HG03571 (cell line): ENCODE results near the gene PHC1.

Experiments used
- ATAC-seq: cut with Tn5 transposase; IDR thresholded peaks from one replicate; pipeline ENCODE4 v1.9.1; 2021; ENCODE audit not compliant: unreplicated experiment

PHC1 gene

DNA sequence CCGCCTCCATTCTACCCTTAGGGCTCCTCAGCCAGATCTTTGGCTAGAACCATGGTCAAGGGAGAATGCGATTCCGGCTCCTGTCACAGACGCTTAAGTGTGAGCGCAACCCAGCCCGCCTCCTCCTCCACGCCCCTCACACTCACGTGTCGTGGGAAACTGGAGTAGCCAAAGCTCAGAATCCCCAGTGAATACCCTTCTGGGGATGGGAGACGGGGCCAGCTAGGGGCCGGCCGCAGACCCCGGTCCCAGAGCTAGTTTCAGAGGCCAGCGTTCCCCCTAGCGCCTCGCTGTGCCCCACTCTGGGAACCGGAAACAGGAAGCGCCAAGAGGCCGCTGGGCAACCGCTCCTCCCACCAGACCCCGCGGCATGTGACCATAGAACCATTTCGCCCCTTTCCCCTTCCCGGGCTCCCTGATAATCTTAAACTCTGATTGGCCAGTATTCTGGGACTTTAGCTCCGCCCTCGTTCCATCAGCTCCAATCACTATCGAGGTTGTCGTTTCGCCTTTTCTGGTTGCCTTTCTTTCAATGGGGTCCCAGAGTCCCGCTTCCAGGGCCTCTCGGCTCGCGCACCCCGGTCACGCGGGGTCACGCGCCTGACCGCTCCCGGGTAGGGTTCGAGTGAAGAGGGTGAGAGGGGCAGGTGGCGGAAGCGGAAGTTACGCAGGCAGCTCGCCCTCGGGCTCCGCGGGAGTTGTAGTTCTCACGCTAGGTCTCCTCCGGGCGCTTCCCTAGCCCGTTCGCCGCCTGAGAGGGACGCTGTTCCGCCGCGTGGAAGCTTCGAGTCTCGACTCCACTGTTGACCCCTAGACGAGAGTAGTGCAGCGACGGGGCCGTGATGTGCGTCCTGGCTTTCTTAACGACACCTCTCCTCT, 35.3 kb downstream of the PHC1 start, which contains the start of gene M6PR:
Gene M6PR, minus strand, starts transcription at position 304 of the 879 bp plus-strand sequence. CDS start 3,241 bp downstream, outside the sequence.
- peak; percentile 81 for ATAC-seq

- peak; percentile 11 for ATAC-seq
These were observed 35.9 kb downstream of the PHC1 start for GRCh38 chr12:8950221-8950527.

DNA sequence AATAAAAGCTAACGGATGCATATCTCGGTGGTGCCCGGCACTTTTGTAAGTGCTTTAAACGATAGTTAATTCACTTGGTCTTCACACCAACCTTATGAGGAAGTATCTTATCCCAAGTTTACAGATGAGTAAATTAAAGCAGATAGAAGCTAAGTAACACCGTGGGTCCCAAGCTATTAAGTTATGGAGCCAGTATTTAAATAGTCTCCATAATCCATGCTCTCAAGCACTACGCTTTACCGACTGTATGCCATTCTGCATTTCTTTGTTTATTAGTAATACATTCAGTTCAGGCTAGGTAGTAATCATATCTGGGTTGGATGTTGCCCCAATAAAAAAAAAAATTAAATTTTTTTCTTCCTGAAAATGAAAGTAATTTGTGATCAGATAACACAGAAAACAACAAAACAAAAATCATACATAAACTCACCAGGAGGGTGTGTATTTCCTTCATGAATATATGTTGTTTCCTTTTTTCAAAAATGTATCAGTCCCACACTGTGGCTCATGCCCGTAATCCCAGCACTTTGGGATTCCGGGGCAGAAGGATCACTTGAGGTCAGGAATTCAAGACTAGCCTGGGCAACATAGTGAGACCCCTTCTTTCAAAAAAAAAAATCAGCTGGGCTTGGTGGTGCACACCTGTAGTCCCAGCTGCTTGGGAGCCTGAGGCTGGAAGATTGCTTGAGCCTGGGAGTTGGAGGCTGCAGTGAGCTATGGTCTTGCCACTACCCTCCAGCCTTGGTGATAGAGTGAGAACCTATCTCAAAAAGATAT, 36.6 kb downstream of the PHC1 start:
- no peak for ATAC-seq

GRCh38 chr12:8951744-8952143, 37.4 kb downstream of the PHC1 start:
- no peak for ATAC-seq

- ATAC-seq = no peak
These were observed 39.6 kb downstream of the PHC1 start for GRCh38 chr12:8953773-8954402.

- no peak for ATAC-seq
These were observed 41.8 kb downstream of the PHC1 start for GRCh38 chr12:8956073-8956472.

GRCh38 chr12:8956772-8957171, 42.5 kb downstream of the PHC1 start:
- ATAC-seq = no peak

DNA sequence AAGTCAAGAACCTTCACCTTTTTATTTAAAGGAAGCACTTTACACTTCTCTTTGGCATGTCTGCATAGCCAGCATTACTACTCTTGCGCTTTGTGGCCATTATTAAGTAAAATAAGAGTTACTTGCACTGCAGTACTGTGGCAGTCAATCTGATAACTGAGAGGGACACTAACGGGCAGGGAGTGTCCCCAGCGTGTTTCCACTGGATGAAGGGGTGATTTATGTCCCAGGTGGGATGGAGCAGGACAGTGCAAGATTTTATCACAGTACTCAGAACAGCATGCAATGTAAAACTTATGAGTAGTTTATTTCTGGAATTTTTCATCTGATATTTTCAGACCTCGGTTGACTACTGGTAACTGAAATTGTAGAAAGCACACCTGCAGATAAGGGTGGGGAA, 43.3 kb downstream of the PHC1 start:
- no peak for ATAC-seq

GRCh38 chr12:8958066-8958465, 43.8 kb downstream of the PHC1 start:
- no peak for ATAC-seq

DNA sequence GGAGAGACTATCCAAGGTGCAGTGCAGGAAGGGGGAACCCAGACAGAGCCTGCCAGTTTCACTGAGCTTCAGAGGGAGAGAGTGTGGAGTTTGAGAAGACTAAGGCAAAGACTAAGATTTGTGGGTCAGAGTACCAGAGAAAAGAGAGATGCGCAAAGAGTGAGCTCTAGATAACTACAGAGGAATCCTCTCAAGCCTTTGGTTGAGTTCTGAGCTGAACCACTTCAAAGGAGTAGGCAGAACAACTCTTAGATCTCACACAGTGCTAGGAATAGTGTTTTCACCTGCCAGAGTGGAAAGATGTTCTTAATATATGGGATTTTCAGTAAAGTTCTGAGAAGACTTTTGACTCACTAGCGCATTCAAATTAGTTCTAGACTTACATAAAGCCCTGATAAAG, 45.9 kb downstream of the PHC1 start:
- ATAC-seq = no peak

- no peak for ATAC-seq
These were observed 54.5 kb downstream of the PHC1 start for GRCh38 chr12:8968761-8969160.

GRCh38 chr12:8969861-8970411, 55.6 kb downstream of the PHC1 start:
- no peak for ATAC-seq

GRCh38 chr12:8970432-8970831, 56.1 kb downstream of the PHC1 start:
- no peak for ATAC-seq

DNA sequence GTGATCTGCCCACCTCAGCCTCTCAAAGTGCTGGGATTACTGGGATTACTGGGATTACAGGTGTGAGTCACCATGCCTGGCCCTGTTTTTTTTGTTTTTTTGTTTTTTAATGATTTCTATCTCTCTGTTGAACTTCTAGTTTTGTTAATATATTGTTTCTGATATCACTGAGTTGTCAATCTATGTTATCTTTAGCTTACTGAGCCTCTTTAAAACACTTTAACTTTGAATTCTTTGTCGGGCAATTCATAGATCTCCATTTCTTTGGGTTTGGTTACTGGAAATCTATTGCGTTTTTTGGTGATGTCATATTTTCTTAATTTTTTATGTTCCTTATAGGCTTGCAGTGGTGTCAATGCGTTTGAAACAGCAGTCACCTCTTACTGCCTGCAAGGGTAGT, 65.8 kb downstream of the PHC1 start:
- ATAC-seq = no peak

DNA sequence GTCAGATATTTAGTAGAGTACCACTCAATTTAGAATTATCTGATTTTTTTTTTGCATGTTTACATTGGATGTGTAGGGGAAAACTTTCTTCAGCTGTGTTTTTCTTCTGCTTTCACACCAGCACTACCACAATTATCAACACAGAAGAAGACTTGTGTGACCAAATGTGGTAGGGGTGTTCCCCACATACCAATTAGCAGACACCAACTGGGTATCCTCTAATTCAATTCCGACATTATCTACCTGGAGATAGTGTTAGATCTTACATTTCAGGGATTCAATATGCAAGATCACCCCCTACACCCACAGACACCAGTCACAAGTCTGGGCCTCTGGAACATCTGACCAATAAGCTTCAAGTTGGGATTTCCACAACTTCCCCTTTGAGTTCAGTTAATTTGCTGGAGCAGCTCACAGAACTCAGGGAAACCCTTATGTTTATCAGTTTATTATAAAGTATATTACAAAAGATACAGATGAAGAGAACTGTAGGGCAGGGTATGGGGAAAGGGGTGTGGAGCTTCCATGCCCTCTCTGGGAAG, 71.0 kb downstream of the PHC1 start:
- no peak for ATAC-seq

- no peak for ATAC-seq
These were observed 72.9 kb downstream of the PHC1 start for GRCh38 chr12:8987163-8987562.

- ATAC-seq = no peak
These were observed 73.4 kb downstream of the PHC1 start for GRCh38 chr12:8987685-8988084.

- no peak for ATAC-seq
These were observed 75.1 kb downstream of the PHC1 start, which contains the start of gene KLRG1 for GRCh38 chr12:8989413-8989812. Gene KLRG1 (plus strand): TSS chr12:8989546. CDS start chr12:8989636, 90 bp downstream.
